NCI-H2196 (cell line): ENCODE data around the gene MSANTD3.

Source experiments
- DNase-seq: peaks from one replicate; lab custom pipeline; 2025; ENCODE audit not compliant: unreplicated experiment; lab: John Stamatoyannopoulos, UW

MSANTD3 gene

DNA sequence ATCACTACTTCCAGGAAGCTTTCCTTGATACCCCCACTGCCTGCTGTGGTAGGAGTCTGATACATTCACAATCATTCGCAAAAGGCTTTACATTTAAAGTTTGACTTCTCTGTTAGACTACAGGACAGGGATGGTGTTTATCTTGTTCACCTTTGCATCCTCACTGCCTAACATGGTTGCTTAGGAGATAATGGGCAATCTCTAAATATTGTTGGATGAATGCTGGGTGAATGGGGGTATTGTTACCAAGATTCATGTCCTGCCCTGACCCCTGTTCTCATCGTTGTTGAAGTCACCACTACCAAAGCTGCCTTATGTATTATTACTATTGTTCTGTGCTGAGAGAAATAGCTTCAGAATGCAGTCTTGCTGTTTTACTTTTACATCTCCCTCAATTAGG is 38.3 kb downstream of the MSANTD3 start:
- no peak for DNase-seq

DNA sequence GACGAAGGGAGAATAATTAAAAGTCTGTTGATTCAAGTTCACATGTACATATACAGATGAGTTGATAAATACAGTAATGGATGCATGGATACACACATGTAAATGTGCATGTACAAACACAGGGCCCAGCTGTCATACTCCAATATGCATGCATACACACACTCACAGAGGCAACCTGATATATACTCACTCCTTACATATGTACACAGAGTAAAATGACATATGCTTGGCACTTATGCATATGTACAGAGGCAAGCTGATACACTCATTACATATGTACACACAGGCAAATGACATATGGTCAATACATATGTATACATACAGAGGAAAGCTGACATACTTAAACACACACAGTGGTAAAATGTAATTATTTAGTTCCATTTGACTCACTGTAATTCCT is 38.8 kb downstream of the MSANTD3 start:
- no peak for DNase-seq

DNA sequence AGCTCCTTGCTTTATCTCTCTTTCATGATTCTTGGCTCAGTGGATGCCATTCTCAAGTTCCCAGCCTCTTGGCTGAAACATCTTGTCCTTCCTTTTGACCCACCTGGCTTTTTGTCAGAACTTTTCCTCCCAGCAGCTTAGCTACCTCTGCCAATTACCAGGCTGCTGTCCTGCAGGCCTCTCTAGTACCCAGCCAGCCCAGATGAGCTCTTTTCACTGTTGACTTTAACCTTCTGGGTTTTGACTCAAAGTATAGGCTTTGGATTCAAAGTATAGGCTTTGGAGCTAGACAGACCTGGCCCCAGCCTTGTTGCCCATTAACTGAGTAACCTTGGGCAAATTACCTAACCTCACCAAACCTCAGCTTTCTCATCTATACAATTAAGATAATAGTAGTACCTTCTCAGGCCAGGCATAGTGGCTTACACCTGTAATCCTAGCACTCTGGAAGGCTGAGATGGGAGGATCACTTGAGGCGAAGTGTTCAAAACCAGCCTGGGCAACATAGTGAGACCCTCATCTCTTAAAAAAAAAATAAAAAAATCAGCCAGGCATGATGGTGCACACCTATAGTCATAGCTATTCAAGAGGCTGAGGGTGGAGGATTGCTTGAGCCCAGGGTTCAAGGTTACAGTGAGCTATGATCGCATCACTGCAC is 39.4 kb downstream of the MSANTD3 start:
- DNase-seq, result no peak

DNA sequence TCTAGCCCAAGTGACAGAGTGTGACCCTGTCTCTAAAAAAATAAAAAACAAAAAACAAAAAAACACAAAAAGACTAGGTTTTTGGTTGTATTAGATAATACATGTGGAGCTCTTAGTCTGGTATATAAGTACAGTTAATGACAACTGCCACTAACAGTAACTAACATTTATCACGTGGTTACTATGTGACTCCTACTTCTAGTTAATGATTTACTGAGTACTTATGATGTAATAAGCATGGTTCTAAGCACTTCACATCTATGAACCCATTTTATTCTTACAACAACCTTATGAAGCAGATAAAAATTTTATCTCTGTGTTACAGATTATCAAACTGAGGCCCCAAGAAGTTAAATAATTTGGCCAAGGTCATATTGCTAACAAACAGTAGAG is 39.9 kb downstream of the MSANTD3 start:
- DNase-seq, result no peak

DNA sequence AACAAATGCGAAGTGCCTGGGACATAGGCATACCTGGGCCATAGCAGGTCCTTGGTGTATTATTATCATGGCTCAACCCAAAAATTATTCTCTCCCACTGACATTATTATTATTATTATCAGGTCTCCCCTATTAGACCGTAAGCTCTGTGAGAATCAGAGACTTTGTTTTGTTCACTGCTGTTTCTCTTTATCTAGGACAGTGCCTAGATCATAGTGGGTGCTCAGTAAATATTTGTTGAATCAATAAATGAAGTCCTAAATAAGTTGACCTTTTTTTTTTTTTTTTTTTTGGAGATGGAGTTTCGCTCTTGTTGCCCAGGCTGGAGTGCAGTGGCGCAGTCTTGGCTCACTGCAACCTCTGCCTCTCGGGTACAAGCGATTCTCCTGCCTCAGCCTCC is 41.1 kb downstream of the MSANTD3 start:
- DNase-seq, result no peak

DNA sequence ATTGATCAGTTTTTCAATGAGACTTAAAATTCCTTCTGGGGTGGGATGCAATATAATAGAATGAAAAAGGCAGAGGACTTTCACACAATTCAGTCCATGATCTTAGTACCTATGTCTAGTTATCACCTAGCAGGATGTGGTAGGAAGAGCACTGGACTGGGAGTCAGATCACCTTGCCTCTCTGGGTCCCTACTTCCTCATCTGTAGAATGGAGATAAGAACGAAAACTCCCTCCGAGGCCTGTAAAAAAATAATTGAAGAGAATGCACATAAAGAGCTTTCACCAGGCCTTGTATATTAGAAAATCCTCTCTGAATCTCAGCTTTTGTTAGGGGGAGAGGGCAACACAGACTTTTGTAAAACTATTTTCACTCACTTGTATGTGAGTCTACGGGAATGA is 45.3 kb downstream of the MSANTD3 start:
- no peak for DNase-seq

DNA sequence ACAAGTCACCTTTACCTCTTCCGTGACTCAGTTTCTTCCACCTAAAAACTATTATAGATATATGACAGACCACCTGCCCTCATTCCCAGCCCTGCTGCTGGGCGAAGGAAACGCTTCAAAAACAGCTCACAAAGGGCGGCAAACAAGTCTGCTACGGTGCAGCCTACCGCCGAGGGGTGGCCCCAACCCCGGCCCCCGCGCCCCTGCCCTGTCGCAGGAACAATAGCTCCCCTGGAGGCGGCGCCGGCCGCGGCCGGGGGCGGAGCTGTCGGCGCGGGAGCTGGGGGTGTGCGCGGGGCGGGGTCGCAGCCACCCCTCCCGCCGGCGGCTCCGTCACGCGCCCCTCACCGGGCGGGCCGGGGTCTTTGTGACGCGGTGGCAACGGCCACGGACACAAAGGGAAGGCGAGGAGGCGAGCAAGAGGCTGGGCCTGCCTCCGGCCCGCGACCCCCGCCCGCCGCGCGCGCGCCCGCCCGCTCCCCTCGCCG is 45.9 kb downstream of the MSANTD3 start, which contains the start of gene TMEFF1:
TMEFF1 (plus strand) TSS at position 362 of the 488 bp plus-strand sequence. CDS start 396 bp downstream, outside the sequence.
- peak; percentile 41 for DNase-seq

DNA sequence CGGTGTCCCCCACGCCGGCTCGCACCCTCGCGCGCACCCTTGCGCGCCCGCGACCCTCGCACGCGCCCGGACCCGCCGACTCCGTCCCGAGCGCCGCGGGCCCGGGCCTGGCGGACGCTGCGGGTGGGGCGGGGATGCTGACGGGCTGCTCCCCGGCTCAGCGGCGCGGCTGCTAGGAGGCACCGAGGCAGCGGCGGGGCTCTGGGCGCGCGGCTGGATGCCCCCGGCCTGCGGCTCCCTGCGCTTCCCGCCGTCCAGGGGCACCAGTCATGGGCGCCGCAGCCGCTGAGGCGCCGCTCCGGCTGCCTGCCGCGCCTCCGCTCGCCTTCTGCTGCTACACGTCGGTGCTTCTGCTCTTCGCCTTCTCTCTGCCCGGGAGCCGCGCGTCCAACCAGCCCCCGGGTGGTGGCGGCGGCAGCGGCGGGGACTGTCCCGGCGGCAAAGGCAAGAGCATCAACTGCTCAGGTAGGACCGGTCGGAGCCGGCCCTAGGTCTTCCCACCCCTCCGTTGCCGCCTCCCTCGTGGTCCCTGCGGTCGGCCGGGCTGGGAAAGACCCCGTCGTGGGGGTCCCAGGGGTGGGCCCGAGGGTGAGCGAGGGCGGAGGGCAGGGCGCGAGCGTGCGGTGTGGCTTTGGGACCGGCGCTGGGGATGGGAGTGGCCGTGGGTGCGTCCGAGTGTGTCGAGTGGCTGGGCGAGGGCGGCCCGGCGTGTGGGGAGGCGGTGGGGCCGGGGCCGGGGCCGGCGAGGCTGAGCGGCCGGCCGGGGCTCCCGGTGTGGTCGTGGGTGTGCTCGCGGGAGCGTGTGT is 46.5 kb downstream of the MSANTD3 start:
- peak; percentile 18 for DNase-seq

DNA sequence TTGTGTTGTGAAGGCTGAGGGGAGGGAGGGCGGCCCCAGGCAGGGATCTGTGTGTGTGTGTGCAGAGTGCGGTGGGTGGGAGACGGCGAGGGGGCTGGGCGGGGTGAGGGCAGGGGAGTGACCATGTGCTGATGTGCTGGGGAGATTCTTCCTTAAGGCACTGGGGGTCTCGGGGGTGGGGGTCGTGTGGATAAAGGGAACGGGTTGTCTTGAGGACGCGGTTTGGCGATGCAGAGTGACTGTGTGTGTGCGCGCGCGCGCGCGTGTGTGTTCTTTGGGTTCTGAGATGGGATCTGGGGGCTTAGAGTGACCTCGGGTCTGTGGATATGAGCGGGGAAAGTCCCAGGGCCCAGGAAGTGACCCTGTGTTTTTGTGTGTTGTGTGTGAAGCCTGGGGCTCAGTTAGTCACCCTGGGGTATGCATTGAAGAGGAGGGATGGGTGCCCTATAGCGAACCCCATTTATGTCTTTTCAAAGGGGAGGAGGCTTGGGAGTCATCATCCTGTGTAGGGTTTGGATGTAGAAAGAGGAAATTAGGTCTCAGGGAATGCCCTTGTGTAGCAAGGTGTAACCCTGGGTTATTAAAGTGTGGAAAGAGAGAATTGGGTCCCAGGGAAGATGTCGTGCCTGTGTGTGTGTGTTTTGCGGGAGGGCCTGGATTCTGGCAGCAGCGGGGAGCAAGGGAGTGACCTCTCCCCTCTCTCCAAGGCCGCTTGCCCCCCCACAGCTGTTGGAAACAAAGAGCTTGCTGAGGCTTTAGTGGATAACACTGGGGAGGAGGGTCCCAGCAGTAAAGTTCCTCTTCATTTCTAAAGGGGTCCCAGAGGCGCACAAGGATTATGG is 47.4 kb downstream of the MSANTD3 start:
- DNase-seq, result no peak

DNA sequence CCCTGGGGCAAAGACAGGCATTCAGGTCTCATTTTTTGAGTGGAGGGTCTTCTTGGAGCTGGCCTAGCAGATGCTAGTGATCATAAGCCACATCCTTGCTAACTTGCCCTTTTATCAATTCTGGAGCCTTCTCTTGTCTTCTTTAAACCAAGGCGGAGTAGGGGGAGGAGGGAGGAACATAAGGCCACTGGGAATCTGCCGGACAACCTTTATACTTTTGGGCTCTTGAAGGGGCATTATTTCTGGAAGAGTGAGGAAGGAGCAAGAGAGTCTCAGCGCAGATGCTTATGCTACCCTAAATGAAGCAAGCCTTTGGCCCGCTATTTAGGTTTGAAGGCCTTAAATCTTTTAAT is 48.0 kb downstream of the MSANTD3 start:
- DNase-seq, result no peak

DNA sequence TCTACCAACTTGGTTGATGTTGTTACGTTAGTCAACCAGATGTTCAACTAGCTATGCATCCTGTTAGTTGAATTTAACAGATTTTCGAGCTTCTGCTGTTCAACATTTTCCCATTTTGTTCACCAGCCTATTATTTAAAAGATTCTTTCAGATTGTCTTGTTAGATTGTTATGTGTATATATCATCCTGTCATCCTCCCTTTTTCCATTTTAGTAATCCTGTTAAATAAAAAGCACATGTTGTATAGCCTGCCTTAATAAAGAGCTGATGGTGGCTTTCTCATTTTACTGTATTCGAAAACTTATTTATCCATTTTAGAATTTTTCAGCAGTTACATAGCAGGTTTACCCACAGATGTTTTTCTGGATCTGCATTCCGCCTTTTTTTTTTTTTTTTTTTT is 50.3 kb downstream of the MSANTD3 start:
- no peak for DNase-seq

DNA sequence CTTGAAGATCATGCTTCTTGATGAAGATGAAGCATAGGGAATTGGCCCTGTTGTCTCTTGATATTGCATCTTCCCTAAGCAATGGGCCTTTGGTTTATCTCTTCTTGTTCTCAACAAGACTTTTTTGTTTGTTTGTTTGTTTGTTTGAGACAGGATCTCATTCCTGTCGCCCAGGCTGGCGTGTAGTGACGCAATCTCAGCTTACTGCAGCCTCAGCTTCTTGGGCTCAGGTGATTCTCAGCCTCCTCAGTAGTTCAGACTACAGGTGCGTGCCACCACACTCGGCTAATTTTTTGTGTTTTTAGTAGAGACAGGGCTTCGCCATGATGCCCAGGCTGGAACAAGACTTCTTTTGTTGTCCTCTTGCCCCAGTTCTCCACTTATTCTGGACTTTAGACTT is 51.2 kb downstream of the MSANTD3 start:
- no peak for DNase-seq

DNA sequence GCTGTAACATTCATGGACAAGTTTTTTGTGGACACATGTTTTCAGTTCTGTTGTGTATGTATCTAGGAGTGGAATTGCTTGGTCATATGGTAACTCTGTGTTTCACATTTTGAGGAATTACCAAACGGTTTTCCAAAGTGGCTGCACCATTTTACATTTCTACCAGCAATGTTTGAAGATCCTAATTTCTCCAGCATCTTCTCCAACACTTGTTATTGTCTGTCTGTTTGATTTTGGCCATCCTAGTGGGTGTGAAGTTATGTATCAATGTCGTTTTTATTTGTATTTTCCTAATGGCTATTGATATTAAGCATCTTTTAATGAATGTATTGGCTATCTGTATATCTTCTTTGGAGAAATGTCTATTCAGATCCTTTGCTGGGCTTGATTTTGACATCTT is 52.9 kb downstream of the MSANTD3 start:
- no peak for DNase-seq

DNA sequence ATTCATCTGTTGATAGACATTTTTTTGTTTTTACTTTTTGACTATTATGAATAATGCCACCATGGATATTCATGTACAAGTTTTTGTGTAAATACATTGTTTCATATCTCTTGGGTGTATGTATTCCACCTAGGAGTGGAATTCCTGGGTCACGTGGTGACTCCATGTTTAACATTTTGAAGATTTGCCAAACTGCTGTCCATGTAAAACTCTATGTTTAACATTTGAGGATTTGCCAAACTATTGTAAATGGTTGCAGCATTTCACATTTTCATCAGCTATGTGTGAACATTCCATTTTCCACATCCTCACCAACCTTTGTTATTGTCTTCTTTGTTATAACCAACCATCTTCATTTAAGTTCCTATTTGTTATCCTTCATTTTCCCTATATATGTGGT is 58.3 kb downstream of the MSANTD3 start:
- no peak for DNase-seq

DNA sequence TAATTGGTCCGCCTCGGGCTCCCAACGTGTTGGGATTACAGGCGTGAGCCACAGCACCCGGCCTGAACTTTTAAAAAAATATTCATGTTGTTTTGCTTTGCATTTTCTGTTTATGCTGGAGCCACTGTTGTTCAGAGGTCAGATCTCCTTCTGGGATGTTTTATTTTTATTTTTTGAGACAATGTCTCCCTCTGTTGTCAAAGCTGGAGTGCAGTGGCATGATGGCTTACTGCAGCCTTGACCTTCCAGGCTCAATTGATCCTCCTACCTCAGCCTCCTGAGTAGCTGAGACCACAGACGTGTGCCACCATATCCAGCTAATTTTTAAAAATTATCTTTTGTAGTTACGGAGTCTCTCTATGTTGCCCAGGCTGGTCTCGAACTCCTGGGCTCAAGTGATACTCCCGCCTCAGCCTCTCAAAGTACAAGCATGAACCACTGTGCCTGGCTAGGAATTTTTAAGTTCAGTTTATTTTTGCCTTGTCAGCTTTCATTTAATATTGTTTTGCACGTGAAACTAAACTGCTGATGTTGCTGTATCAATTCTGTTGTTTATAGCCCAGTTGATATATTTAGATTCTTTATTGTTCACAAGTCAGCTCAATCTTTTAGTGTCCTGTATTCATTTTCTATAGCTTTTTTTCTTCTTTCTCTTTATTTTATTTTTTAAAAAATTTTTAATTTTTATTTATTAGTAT is 59.7 kb downstream of the MSANTD3 start:
- DNase-seq, result no peak

DNA sequence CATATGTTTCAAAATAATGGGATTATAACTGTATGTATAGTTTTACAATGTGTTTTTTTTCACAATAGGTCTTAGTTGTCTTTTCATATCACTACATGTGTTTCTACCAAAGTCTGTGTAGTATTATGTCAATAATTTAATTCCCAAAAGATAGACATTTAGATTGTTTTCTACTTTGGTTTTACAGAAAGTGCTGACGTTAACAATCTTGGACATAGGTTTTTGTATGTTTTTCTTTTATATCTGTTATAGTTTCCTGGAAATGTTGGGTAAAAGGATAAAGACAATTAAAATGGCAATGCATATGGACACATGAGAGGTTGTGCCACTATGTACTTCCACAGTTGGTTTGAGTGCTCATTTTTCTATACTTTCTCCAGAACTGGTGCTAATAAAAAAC is 61.2 kb downstream of the MSANTD3 start:
- no peak for DNase-seq

DNA sequence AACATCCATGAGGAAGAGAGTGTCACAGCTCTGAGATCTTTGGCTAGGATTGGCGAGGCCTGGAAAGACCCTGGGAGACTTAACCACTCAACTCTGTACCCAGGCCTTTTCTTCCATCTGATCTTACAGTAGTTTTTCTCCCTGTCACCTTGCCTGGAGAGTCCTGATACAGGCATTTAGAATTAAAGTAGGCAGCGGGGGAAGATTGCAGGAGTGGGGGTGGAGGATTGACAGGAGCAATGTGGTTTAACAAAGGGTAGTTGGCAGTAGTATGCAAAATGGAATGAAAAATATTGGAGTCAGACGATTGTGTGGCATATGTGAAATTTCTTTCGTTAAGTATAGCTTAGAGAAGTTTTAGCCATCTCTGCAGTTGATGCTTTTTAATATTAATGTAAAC is 62.9 kb downstream of the MSANTD3 start:
- no peak for DNase-seq

DNA sequence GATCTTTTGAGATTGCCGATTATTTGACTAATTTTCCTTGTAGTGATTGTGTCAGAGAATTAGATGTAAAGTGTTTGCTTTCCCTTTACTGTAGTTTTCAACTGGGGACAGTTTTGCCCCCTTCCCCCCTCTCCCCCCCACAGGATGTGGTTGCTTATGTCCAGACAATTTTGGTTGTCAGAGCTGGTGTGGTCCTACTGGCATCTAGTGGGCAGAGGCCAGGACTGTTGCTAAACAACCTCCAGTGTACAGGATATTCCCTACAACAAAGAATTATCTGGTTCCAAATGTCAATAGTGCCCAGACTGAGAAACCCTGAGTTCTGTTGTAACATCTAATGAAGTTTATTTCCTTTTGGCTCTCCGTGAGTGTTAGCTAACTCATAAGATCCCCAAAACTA is 66.0 kb downstream of the MSANTD3 start:
- DNase-seq, result no peak

DNA sequence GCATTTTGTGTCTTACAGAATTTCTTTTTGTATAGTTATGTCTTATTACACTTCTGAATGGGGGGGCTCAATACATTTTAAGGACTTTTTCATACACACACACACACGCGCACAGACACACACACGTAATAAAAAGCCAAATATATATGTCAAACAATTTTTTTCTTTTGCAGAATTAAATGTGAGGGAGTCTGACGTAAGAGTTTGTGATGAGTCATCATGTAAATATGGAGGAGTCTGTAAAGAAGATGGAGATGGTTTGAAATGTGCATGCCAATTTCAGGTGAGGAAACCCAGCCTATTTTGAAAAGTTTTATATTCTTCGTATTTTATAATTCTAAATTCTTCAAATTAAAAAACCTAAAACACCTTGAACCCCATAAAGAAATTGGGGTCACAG is 71.6 kb downstream of the MSANTD3 start:
- DNase-seq, result no peak

DNA sequence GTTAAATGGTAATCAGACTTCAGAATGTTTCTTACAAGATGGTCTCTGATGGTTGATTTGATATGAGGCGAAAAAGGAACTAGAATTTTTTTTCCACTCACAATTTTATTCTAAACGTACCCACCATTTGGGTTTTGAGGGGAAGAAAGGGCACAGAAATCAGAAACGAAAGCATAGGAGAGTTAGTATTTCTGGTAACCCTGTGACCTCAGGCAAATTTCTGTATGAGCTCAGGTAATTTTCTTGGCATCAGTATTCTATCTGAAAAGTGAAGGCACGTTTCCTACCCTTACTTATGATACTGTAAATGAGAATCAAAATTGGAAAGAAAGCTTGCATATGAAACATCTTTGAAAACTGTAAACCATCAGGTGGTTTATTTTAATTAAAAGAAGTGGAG is 72.5 kb downstream of the MSANTD3 start:
- no peak for DNase-seq

DNA sequence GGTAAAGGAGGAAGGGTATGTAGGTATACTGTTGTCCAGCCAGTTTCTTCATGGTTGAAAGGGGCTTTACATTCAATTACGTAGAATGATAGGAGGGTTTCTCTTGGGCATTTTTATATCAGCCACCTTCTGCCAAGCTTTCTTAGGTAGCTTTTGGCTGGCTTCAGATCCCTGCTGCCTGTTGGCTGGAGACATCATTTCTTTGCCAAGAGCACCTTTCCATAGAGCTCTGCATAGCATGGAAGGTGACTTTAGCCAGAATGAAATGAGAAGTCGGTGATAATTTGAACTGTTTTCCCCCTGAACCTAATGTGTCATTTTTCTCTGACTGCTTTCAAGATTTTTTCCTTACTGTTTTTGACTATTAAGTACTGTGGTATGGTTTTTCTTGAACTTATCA is 72.9 kb downstream of the MSANTD3 start:
- DNase-seq, result no peak
